ENCODE data around the gene INTS13.
"Not testable (repeated sequence)": the region's sequence is repeated elsewhere in the genome, so short reads cannot be mapped to it uniquely, and the experiment has no call there.

Gene INTS13

DNA sequence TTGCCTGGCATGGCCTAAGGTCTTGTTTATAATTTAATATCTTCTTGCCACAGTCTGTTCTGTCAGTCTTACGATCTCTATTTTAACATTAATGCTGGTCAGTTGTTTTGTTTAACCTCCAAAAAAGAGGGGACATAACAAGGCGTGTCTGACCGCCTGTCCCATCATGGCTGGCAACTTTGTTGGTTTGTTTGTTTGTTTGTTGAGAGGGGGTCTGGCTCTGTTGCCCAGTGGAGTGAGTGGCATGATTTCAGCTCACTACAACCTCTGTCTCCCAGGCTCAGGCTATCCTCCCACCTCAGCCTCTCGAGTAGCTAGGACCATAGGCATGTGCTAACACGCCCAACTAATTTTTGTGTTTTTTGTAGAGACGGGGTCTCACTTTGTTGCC is 68.7 kb downstream of the INTS13 start:
- WGBS: 95% methylated on average over 6 of the region's 6 CpGs
- no peaks in the 10 kb centered on the region for H3K9me3 ChIP-seq (ENCODE audit: insufficient read depth, low read depth, low read length)
- no peak overlapping the region for H3K27ac ChIP-seq (ENCODE audit: low read depth, low read length)
- no peaks in the 10 kb centered on the region for H3K36me3 ChIP-seq (ENCODE audit: insufficient read depth, low read length)
- no peak overlapping the region for H3K4me3 ChIP-seq (ENCODE audit: low read length)
- no peaks in the 10 kb centered on the region for H3K4me1 ChIP-seq (ENCODE audit: insufficient read depth, low read length)
- no peak overlapping the region for H3K9ac ChIP-seq (ENCODE audit: low read depth, low read length)
- H3K27me3 ChIP-seq (ENCODE audit: insufficient read depth, low read length): no peaks in the 10 kb centered on the region

- H3K27ac ChIP-seq (ENCODE audit: low read depth, low read length): no peak overlapping the region
- H3K27me3 ChIP-seq (ENCODE audit: insufficient read depth, low read length): no peaks in the 10 kb centered on the region
- H3K9ac ChIP-seq (ENCODE audit: low read depth, low read length): no peak overlapping the region
- WGBS: 84% methylated on average over 2 of the region's 3 CpGs
- no peaks in the 10 kb centered on the region for H3K36me3 ChIP-seq (ENCODE audit: insufficient read depth, low read length)
- H3K4me1 ChIP-seq (ENCODE audit: insufficient read depth, low read length): no peaks in the 10 kb centered on the region
- no peaks in the 10 kb centered on the region for H3K9me3 ChIP-seq (ENCODE audit: insufficient read depth, low read depth, low read length)
- H3K4me3 ChIP-seq (ENCODE audit: low read length): no peak overlapping the region
Measured at GRCh38 chr12:26868447-26869103, 69.2 kb downstream of the INTS13 start.

- no peak overlapping the region for H3K4me3 ChIP-seq (ENCODE audit: low read length)
- H3K9ac ChIP-seq (ENCODE audit: low read depth, low read length): no peak overlapping the region
- H3K4me1 ChIP-seq (ENCODE audit: insufficient read depth, low read length): no peaks in the 10 kb centered on the region
- H3K27me3 ChIP-seq (ENCODE audit: insufficient read depth, low read length): no peaks in the 10 kb centered on the region
- no peak overlapping the region for H3K27ac ChIP-seq (ENCODE audit: low read depth, low read length)
- no peaks in the 10 kb centered on the region for H3K9me3 ChIP-seq (ENCODE audit: insufficient read depth, low read depth, low read length)
- 90% methylated on average over 2 of the region's 2 CpGs for WGBS
- H3K36me3 ChIP-seq (ENCODE audit: insufficient read depth, low read length): no peaks in the 10 kb centered on the region
Measured at GRCh38 chr12:26867080-26867479, 70.7 kb downstream of the INTS13 start.

- Histone ChIP-seq H3K27ac (ENCODE audit: low read depth, low read length) (no peak overlapping the region), H3K4me1 (ENCODE audit: insufficient read depth, low read length) (no peaks in the 10 kb centered on the region), H3K9ac (ENCODE audit: low read depth, low read length) (no peak overlapping the region), H3K9me3 (ENCODE audit: insufficient read depth, low read depth, low read length) (no peaks in the 10 kb centered on the region), H3K36me3 (ENCODE audit: insufficient read depth, low read length) (no peaks in the 10 kb centered on the region), H3K4me3 (ENCODE audit: low read length) (no peak overlapping the region), H3K27me3 (ENCODE audit: insufficient read depth, low read length) (no peaks in the 10 kb centered on the region)
- WGBS: 42% methylated on average over 2 of the region's 4 CpGs
Measured at GRCh38 chr12:26863515-26863914, 74.3 kb downstream of the INTS13 start.

DNA sequence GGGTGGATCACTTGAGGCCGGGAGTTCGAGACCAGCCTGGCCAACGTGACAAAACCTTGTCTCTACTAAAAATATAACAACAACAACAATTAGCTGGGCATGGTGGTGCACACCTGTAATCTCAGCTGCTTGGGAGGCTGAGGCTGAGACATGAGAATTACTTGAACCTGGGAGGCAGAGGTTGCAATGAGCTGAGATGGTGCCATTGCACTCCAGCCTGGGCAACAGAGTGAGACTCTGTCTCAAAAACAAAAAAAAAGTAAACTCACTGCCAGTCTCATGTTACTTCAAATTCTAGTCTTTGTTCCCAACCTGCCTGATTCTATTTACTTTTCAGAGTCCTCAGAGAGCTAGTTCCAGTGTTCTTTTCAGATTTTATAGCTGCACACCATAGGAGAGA is 75.0 kb downstream of the INTS13 start:
- H3K36me3 ChIP-seq (ENCODE audit: insufficient read depth, low read length); H3K27ac ChIP-seq (ENCODE audit: low read depth, low read length); H3K9me3 ChIP-seq (ENCODE audit: insufficient read depth, low read depth, low read length); H3K9ac ChIP-seq (ENCODE audit: low read depth, low read length); H3K27me3 ChIP-seq (ENCODE audit: insufficient read depth, low read length); H3K4me3 ChIP-seq (ENCODE audit: low read length); H3K4me1 ChIP-seq (ENCODE audit: insufficient read depth, low read length): not testable (repeated sequence)
- WGBS: 95% methylated on average over 3 of the region's 3 CpGs

DNA sequence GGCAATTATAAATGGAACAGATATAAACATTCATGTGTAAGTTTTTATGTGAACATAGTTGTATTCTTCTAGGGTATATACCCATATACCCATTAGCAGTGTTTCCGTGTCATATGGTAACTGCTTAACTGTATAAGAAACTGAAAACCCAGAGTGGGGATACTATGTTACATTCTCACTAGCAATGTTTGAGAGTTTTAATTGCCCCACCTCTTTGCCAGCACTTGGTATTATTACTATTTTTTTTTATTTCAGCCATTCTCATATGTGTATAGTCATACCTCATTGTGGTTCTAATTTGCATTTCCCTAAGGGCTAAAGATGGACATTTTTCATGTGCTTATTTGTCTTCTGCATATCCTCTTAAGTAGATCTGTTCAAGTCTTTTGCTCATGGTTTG is 76.1 kb downstream of the INTS13 start:
- H3K9ac ChIP-seq (ENCODE audit: low read depth, low read length): no peak overlapping the region
- H3K4me1 ChIP-seq (ENCODE audit: insufficient read depth, low read length): peaks cover 11% of the 10 kb centered on the region; the same call in 1 of the 2 replicates
- H3K27ac ChIP-seq (ENCODE audit: low read depth, low read length): no peak overlapping the region
- H3K36me3 ChIP-seq (ENCODE audit: insufficient read depth, low read length): no peaks in the 10 kb centered on the region
- H3K9me3 ChIP-seq (ENCODE audit: insufficient read depth, low read depth, low read length): no peaks in the 10 kb centered on the region
- H3K27me3 ChIP-seq (ENCODE audit: insufficient read depth, low read length): no peaks in the 10 kb centered on the region
- H3K4me3 ChIP-seq (ENCODE audit: low read length): no peak overlapping the region
- WGBS: 100% methylated on average over 1 of the region's 1 CpG

- no peaks in the 10 kb centered on the region for H3K36me3 ChIP-seq (ENCODE audit: insufficient read depth, low read length)
- peaks cover 11% of the 10 kb centered on the region; the same call in 1 of the 2 replicates for H3K4me1 ChIP-seq (ENCODE audit: insufficient read depth, low read length)
- no peaks in the 10 kb centered on the region for H3K27me3 ChIP-seq (ENCODE audit: insufficient read depth, low read length)
- H3K27ac ChIP-seq (ENCODE audit: low read depth, low read length): no peak overlapping the region
- H3K9ac ChIP-seq (ENCODE audit: low read depth, low read length): no peak overlapping the region
- 66% methylated on average over 6 of the region's 6 CpGs for WGBS
- no peak overlapping the region for H3K4me3 ChIP-seq (ENCODE audit: low read length)
- H3K9me3 ChIP-seq (ENCODE audit: insufficient read depth, low read depth, low read length): no peaks in the 10 kb centered on the region
Measured at GRCh38 chr12:26857465-26858176, 80.2 kb downstream of the INTS13 start.

DNA sequence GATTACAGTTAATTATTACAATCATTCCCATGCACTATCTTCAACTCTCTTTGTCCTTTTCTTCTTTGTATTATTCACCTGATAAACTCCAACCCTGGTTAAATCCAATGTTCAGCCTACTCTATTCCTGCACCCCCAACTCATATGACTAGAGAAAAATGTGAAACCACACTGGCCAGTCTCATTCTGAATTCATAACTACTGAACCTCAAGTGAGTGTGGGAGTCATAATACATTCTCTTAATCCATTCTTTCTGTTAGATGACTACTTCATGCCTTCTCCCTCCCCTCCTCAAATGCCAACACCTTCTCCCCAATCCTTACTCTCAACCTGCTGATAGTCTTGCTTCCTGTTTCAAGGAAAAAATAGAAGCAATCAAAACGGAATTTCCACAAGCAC is 82.4 kb downstream of the INTS13 start:
- WGBS: 78% methylated on average over 1 of the region's 1 CpG
- H3K36me3 ChIP-seq (ENCODE audit: insufficient read depth, low read length): no peaks in the 10 kb centered on the region

More for the DNA sequence above, 82.4 kb downstream of the INTS13 start:
- Histone ChIP-seq H3K4me1 (ENCODE audit: insufficient read depth, low read length) (peaks cover 11% of the 10 kb centered on the region; the same call in 1 of the 2 replicates), H3K27ac (ENCODE audit: low read depth, low read length) (no peak overlapping the region), H3K27me3 (ENCODE audit: insufficient read depth, low read length) (no peaks in the 10 kb centered on the region), H3K4me3 (ENCODE audit: low read length) (no peak overlapping the region), H3K9ac (ENCODE audit: low read depth, low read length) (no peak overlapping the region), H3K9me3 (ENCODE audit: insufficient read depth, low read depth, low read length) (no peaks in the 10 kb centered on the region)
